Sigmoid colon (tissue), 4 donors: ENCODE results near the gene RAI14.

ENCODE experiments used
- EP300 ChIP-seq, 4 donors: sonication (generic); formaldehyde crosslinking; IDR thresholded peaks; one replicate each; pipeline ENCODE4 v1.6.1; 2017; ENCODE audit warnings: antibody characterized with exemption in 4 of 4
- POLR2AphosphoS5 ChIP-seq, 4 donors: sonication (generic); formaldehyde crosslinking; IDR thresholded peaks; one replicate each; pipeline ENCODE4 v1.6.1; 2017; ENCODE audit warnings: antibody characterized with exemption in 4 of 4
- TF ChIP-seq, protein P1 (sequence below), 4 experiments: fragments of 450-650 bp in 3 of 4; fragments of 200-600 bp in 1 of 4; IDR thresholded peaks; one replicate each; pipeline ENCODE4 v1.5.1; 2016 to 2019; ENCODE audit warnings: antibody characterized with exemption in 4 of 4, mild to moderate bottlenecking in 3 of 4, moderate library complexity in 2 of 4

DNA sequence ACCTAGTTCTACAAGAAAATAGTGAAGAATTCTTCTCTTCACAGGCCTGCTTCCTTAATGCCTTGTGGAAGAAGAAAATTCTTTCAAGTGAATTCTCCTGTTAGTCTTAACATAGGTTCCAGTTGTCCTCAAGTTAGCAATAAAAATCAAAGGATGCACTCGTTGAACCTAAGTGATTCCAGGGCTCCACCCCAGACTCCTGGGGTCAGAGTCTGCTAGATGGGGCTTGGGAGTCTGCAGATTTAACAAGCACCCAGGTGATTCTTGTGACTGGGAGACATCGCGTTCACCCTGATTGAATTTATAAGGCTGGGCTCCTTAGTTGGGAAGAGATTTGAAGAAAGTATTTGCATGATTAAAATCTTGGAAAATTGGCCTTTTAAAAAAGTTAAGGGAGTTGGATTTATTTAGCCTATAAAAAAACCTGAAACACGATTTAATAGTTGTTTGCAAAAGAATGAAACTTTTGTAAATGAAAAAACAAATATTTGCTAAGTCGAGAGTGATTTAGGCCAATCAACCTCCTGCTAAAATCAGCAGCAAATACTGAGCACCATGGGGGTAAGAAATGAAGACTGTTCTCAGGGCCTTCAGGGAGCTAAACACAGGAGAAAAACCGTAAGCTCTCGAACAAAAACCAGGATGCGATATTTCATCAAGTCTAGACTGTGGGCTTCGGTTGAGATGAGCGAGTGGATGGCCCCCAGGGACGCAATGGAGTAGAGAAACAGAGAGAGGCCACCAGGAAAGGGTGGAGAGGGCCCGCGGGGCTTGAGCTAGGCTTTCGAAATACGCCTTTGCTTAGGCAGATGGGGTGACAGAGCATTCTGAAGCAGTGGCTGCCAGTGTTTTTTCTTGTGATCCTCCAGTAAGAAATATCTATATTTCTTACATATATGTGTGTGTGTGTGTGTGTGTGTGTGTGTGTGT is 95.9 kb downstream of the RAI14 start:
- TF ChIP-seq, protein P1, sequence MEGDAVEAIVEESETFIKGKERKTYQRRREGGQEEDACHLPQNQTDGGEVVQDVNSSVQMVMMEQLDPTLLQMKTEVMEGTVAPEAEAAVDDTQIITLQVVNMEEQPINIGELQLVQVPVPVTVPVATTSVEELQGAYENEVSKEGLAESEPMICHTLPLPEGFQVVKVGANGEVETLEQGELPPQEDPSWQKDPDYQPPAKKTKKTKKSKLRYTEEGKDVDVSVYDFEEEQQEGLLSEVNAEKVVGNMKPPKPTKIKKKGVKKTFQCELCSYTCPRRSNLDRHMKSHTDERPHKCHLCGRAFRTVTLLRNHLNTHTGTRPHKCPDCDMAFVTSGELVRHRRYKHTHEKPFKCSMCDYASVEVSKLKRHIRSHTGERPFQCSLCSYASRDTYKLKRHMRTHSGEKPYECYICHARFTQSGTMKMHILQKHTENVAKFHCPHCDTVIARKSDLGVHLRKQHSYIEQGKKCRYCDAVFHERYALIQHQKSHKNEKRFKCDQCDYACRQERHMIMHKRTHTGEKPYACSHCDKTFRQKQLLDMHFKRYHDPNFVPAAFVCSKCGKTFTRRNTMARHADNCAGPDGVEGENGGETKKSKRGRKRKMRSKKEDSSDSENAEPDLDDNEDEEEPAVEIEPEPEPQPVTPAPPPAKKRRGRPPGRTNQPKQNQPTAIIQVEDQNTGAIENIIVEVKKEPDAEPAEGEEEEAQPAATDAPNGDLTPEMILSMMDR (IDR thresholded peaks at IDR 0.05), result no peak
- TF ChIP-seq POLR2AphosphoS5 (IDR thresholded peaks at IDR 0.05), result no peak
- no peak for TF ChIP-seq EP300 (IDR thresholded peaks at IDR 0.05)
